ENCODE results near the gene DENND4A. TPM values are rescaled to one million over a fixed set of nuclear protein-coding genes. Genes with fewer than 3 reads are reported as not detected.

DENND4A gene
- total and polyA plus RNA-seq, 2 of the 4 experiments (the other 2 are of a cell fraction) = 4.1 to 17.7 TPM

DNA sequence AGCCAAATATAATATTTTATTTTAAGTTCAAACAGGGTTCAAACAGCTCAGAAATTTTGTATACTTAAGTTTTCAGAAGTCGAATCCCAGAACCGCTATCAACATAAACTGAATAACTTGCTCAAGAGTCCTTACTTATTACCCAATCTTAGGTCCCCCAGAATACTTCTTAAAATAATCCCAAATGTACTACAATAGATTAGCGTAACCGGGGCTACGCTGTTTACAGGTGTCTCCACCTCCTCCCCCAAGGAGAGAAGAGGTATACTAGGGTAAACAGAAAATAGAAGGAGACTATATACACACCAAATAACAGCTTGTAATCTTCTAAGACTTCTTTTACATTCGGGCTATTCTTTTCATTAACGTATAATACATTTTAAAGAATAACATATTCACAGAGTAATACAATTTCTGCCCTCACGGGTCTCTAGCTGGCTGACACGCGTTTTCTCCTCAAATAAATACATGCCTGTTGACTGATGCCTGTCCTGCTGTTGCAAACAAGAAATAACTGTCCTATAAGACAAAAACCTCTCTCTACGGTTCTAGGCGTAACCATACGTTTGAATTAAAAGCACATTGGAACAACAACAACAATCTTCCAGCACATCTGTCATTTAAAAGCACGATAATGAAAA, 1.3 kb downstream of the DENND4A start:
- Histone ChIP-seq H2BK120ac (ENCODE audit: low read depth, low read length) (no peak overlapping the region), H2BK20ac (ENCODE audit: low read depth, low read length) (no peak overlapping the region), H2AFZ (replicated peaks; ENCODE audit: low read length, poor library complexity) (peak overlapping the region; percentile 94), H2BK5ac (ENCODE audit: low read depth, low read length, poor library complexity, severe bottlenecking) (peak overlapping the region; percentile 69), H3K9me1 (ENCODE audit: insufficient read depth, low read length) (peaks cover 3% of the 10 kb centered on the region; the same call in 1 of the 2 replicates), H3K4ac (ENCODE audit: low read depth, low read length) (peak overlapping the region; percentile 3), H2AK9ac (replicated peaks; ENCODE audit: low read depth, low read length, poor library complexity) (no peak overlapping the region), H3K9ac (ENCODE audit: low read depth, low read length) (peak overlapping the region; percentile 89), H2AK5ac (ENCODE audit: low read depth, low read length) (peak overlapping the region; percentile 12; the same call in 1 of the 2 replicates), H4K8ac (ENCODE audit: low read depth in 2 of 2, low read length in 2 of 2) (peak overlapping the region in 1 of 2 experiments; percentile 16; a peak in 1 of 4 replicates), H3K79me1 (ENCODE audit: low read depth in 1 of 2, low read length in 2 of 2) (peaks cover 6 to 37% of the 10 kb centered on the region in 2 experiments), H4K91ac (ENCODE audit: insufficient read depth, low read depth, low read length) (no peak overlapping the region), H2BK15ac (ENCODE audit: low read depth, low read length) (no peak overlapping the region), H3K23ac (ENCODE audit: low read depth, low read length) (peak overlapping the region; percentile 30), H3K18ac (ENCODE audit: low read depth, low read length) (peak overlapping the region; percentile 18; the same call in 1 of the 2 replicates), H4K20me1 (ENCODE audit: insufficient read depth, low read length) (peaks cover 4% of the 10 kb centered on the region; the same call in 1 of the 2 replicates), H3K4me1 (ENCODE audit: control insufficient read depth, insufficient read depth, low read length) (peaks cover 2% of the 10 kb centered on the region; the same call in 1 of the 2 replicates), H3K9me3 (ENCODE audit: control insufficient read depth, insufficient read depth, low read length) (no peaks in the 10 kb centered on the region), H3K4me2 (ENCODE audit: low read depth, low read length) (peak overlapping the region; percentile 99), H3K4me3 (ENCODE audit: insufficient read depth, low read depth, low read length) (peak overlapping the region; percentile 61), H3K56ac (ENCODE audit: extremely low read depth, insufficient read depth, low read length) (peak overlapping the region; percentile 19; the same call in 1 of the 2 replicates), H4K5ac (ENCODE audit: low read depth, low read length) (peak overlapping the region; percentile 0; the same call in 1 of the 2 replicates), H3K36me3 (ENCODE audit: control insufficient read depth, insufficient read depth, low read length) (no peaks in the 10 kb centered on the region), H3K27ac (ENCODE audit: insufficient read depth, low read length) (peak overlapping the region; percentile 60; the same call in 1 of the 2 replicates), H3K27me3 (ENCODE audit: control insufficient read depth, insufficient read depth, low read length) (no peaks in the 10 kb centered on the region), H3K14ac (replicated peaks; ENCODE audit: low read depth, low read length) (peak overlapping the region; percentile 17; the same call in 1 of the 2 replicates)
- peak; percentile 47 for DNase-seq
- BruUV-seq (replicated peaks) = TSS peak; percentile 31
- ChIA-PET CTCF (interaction anchor here (1.0 kb wide), 1 partner anchor 8 kb away, joined by 5 read pairs; no protein-coding TSS in a partner anchor), POLR2A (ENCODE audit: unreplicated experiment) (no interaction called here)
- intact Hi-C loops (cut with micrococcal nuclease) (loop anchor here (5.0 kb wide), 2 partner anchors 41 to 66 kb away; no protein-coding TSS in a partner anchor), in situ Hi-C loops (cut with MboI; ENCODE audit: low sequenced_read_pairs) (no loop called here), dilution Hi-C loops (cut with HindIII; ENCODE audit: low sequenced_read_pairs, unreplicated experiment) (no loop called here)
- 3% methylated on average over 7 of the region's 14 CpGs; no CpG with 5 or more reads in 1 of the 2 experiments for WGBS, 2 experiments (ENCODE audit: extremely low coverage in 2 of 2, insufficient read length in 1 of 2)
- TF ChIP-seq, protein P1, sequence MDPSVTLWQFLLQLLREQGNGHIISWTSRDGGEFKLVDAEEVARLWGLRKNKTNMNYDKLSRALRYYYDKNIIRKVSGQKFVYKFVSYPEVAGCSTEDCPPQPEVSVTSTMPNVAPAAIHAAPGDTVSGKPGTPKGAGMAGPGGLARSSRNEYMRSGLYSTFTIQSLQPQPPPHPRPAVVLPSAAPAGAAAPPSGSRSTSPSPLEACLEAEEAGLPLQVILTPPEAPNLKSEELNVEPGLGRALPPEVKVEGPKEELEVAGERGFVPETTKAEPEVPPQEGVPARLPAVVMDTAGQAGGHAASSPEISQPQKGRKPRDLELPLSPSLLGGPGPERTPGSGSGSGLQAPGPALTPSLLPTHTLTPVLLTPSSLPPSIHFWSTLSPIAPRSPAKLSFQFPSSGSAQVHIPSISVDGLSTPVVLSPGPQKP (IDR thresholded peaks at IDR 0.05; ENCODE audit: borderline replicate concordance, low read depth, low read length) = no peak
- TF ChIP-seq MXI1 (IDR thresholded peaks at IDR 0.05; ENCODE audit: borderline replicate concordance, low read depth, low read length) (peak; percentile 5; the same call in 1 of the 2 replicates), CEBPB (IDR thresholded peaks at IDR 0.05; ENCODE audit: low read depth, low read length) (peak; percentile 86), RFX5 (IDR thresholded peaks at IDR 0.05; ENCODE audit: low read depth, low read length) (no peak)
- no peak for ATAC-seq (ENCODE audit: low read depth)
